Measurements from ENCODE around the gene ADD3.

GRCh38 chr10:110011681-110012080, 3.9 kb downstream of the ADD3 start:
- TF ChIP-seq, protein P1, sequence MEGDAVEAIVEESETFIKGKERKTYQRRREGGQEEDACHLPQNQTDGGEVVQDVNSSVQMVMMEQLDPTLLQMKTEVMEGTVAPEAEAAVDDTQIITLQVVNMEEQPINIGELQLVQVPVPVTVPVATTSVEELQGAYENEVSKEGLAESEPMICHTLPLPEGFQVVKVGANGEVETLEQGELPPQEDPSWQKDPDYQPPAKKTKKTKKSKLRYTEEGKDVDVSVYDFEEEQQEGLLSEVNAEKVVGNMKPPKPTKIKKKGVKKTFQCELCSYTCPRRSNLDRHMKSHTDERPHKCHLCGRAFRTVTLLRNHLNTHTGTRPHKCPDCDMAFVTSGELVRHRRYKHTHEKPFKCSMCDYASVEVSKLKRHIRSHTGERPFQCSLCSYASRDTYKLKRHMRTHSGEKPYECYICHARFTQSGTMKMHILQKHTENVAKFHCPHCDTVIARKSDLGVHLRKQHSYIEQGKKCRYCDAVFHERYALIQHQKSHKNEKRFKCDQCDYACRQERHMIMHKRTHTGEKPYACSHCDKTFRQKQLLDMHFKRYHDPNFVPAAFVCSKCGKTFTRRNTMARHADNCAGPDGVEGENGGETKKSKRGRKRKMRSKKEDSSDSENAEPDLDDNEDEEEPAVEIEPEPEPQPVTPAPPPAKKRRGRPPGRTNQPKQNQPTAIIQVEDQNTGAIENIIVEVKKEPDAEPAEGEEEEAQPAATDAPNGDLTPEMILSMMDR (IDR thresholded peaks at IDR 0.05): no peak
- TF ChIP-seq POLR2A (IDR thresholded peaks at IDR 0.05): no peak

All from ovary (tissue), 3 donors.